Liver (tissue), 3 donors: Measurements from ENCODE around the gene ACOT11.

Source experiments
- GABPA ChIP-seq, 2 donors: IDR thresholded peaks in 1 of 2; conservative IDR thresholded peaks in 1 of 2; 2 replicates each; pipeline ENCODE4 v1.6.1; 2016; ENCODE audit warnings: antibody characterized with exemption in 2 of 2, mild to moderate bottlenecking in 1 of 2, moderate library complexity in 1 of 2
- HNF4G ChIP-seq: IDR thresholded peaks from 2 replicates; pipeline ENCODE4 v1.6.1; 2016; ENCODE audit warnings: antibody characterized with exemption
- JUND ChIP-seq, 2 donors: IDR thresholded peaks; 2 replicates each; pipeline ENCODE4 v1.6.1; 2016; ENCODE audit warnings: antibody characterized with exemption in 2 of 2
- RAD21 ChIP-seq, 2 donors: IDR thresholded peaks; 2 replicates each; pipeline ENCODE4 v1.6.1; 2016; ENCODE audit warnings: antibody characterized with exemption in 2 of 2, mild to moderate bottlenecking in 2 of 2
- SP1 ChIP-seq: IDR thresholded peaks from 2 replicates; pipeline ENCODE4 v1.6.1; 2018; ENCODE audit warnings: antibody characterized with exemption, mild to moderate bottlenecking
- TAF1 ChIP-seq: conservative IDR thresholded peaks from 2 replicates; pipeline ENCODE4 v1.6.1; 2016; ENCODE audit warnings: antibody characterized with exemption, mild to moderate bottlenecking
- YY1 ChIP-seq: IDR thresholded peaks from 2 replicates; pipeline ENCODE4 v1.6.1; 2016; ENCODE audit warnings: antibody characterized with exemption, mild to moderate bottlenecking
- TF ChIP-seq, protein P1 (sequence below): fragments of 150-350 bp; IDR thresholded peaks from 2 replicates; pipeline ENCODE4 v1.5.1; 2017; ENCODE audit warnings: improper control_type of control experiment, low read depth, low read length; ENCODE audit not compliant: missing input control
- TF ChIP-seq, protein P2 (sequence below): IDR thresholded peaks from 2 replicates; pipeline ENCODE4 v1.6.1; 2016; ENCODE audit warnings: antibody characterized with exemption
- TF ChIP-seq, protein P3 (sequence below): IDR thresholded peaks from 2 replicates; pipeline ENCODE4 v1.6.1; 2016; ENCODE audit warnings: antibody characterized with exemption
- TF ChIP-seq, protein P4 (sequence below): IDR thresholded peaks from 2 replicates; pipeline ENCODE4 v1.6.1; 2016; ENCODE audit warnings: antibody characterized with exemption
- TF ChIP-seq, protein P5 (sequence below): IDR thresholded peaks from 2 replicates; pipeline ENCODE4 v1.6.1; 2016; ENCODE audit warnings: antibody characterized with exemption, mild to moderate bottlenecking
- donor health status: healthy.
- donor health status: healthy.

DNA sequence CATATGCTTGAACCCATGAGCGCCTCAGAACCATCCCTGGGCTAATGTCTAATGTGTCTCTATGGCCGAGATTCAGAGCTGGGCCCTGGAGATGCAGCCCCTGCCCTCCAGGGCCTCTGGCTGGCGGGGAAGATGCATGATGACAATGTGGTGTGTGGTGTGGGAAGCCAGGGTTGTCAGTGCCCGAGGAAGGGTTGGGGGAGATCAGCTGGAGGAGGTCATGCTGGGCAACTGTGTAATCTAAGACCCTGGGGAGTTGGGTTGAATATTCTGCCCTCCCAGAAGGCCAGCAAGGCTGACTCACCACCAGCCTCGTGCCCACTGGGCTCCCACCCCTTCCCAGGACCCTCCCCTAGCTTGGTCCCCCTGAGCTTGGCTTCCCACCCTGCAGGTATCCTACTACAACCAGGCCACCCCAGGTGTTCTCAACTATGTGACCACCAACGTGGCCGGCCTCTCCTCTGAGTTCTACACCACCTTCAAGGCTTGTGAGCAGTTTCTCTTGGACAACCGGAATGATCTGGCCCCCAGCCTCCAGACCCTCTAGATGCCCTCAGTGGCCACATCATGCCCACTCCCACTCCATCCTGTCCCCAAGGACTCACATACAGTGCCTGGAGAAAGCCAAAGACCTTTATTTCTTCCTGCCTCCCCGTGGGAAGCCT lies 60.7 kb downstream of the ACOT11 start:
- TF ChIP-seq, protein P1, sequence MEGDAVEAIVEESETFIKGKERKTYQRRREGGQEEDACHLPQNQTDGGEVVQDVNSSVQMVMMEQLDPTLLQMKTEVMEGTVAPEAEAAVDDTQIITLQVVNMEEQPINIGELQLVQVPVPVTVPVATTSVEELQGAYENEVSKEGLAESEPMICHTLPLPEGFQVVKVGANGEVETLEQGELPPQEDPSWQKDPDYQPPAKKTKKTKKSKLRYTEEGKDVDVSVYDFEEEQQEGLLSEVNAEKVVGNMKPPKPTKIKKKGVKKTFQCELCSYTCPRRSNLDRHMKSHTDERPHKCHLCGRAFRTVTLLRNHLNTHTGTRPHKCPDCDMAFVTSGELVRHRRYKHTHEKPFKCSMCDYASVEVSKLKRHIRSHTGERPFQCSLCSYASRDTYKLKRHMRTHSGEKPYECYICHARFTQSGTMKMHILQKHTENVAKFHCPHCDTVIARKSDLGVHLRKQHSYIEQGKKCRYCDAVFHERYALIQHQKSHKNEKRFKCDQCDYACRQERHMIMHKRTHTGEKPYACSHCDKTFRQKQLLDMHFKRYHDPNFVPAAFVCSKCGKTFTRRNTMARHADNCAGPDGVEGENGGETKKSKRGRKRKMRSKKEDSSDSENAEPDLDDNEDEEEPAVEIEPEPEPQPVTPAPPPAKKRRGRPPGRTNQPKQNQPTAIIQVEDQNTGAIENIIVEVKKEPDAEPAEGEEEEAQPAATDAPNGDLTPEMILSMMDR, result no peak
- no peak for TF ChIP-seq JUND (IDR thresholded peaks at IDR 0.05)
- TF ChIP-seq, protein P2, sequence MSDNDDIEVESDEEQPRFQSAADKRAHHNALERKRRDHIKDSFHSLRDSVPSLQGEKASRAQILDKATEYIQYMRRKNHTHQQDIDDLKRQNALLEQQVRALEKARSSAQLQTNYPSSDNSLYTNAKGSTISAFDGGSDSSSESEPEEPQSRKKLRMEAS, result no peak
- TF ChIP-seq, protein P3, sequence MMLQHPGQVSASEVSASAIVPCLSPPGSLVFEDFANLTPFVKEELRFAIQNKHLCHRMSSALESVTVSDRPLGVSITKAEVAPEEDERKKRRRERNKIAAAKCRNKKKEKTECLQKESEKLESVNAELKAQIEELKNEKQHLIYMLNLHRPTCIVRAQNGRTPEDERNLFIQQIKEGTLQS, result no peak
- TF ChIP-seq YY1, result no peak
- TF ChIP-seq, protein P4, sequence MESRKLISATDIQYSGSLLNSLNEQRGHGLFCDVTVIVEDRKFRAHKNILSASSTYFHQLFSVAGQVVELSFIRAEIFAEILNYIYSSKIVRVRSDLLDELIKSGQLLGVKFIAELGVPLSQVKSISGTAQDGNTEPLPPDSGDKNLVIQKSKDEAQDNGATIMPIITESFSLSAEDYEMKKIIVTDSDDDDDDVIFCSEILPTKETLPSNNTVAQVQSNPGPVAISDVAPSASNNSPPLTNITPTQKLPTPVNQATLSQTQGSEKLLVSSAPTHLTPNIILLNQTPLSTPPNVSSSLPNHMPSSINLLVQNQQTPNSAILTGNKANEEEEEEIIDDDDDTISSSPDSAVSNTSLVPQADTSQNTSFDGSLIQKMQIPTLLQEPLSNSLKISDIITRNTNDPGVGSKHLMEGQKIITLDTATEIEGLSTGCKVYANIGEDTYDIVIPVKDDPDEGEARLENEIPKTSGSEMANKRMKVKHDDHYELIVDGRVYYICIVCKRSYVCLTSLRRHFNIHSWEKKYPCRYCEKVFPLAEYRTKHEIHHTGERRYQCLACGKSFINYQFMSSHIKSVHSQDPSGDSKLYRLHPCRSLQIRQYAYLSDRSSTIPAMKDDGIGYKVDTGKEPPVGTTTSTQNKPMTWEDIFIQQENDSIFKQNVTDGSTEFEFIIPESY, result no peak
- TF ChIP-seq, protein P5, sequence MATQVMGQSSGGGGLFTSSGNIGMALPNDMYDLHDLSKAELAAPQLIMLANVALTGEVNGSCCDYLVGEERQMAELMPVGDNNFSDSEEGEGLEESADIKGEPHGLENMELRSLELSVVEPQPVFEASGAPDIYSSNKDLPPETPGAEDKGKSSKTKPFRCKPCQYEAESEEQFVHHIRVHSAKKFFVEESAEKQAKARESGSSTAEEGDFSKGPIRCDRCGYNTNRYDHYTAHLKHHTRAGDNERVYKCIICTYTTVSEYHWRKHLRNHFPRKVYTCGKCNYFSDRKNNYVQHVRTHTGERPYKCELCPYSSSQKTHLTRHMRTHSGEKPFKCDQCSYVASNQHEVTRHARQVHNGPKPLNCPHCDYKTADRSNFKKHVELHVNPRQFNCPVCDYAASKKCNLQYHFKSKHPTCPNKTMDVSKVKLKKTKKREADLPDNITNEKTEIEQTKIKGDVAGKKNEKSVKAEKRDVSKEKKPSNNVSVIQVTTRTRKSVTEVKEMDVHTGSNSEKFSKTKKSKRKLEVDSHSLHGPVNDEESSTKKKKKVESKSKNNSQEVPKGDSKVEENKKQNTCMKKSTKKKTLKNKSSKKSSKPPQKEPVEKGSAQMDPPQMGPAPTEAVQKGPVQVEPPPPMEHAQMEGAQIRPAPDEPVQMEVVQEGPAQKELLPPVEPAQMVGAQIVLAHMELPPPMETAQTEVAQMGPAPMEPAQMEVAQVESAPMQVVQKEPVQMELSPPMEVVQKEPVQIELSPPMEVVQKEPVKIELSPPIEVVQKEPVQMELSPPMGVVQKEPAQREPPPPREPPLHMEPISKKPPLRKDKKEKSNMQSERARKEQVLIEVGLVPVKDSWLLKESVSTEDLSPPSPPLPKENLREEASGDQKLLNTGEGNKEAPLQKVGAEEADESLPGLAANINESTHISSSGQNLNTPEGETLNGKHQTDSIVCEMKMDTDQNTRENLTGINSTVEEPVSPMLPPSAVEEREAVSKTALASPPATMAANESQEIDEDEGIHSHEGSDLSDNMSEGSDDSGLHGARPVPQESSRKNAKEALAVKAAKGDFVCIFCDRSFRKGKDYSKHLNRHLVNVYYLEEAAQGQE, result no peak
- no peak for TF ChIP-seq RAD21 (IDR thresholded peaks at IDR 0.05)
- TF ChIP-seq TAF1, result no peak
- no peak for TF ChIP-seq SP1
- TF ChIP-seq GABPA (IDR thresholded peaks at IDR 0.05 in 1 of 2, conservative IDR thresholded peaks at IDR 0.05 in 1 of 2), result no peak
- TF ChIP-seq HNF4G, result no peak
